ENCODE measurements around the gene TF. TPM values are rescaled to one million over a fixed set of nuclear protein-coding genes. Genes with fewer than 3 reads are reported as not detected.
A peak's percentile ranks its signal among the peaks of the same experiment; 100 is the strongest.

The TF gene
- polyA plus RNA-seq, 3 donors, result 0.73 TPM; not detected in 2

DNA sequence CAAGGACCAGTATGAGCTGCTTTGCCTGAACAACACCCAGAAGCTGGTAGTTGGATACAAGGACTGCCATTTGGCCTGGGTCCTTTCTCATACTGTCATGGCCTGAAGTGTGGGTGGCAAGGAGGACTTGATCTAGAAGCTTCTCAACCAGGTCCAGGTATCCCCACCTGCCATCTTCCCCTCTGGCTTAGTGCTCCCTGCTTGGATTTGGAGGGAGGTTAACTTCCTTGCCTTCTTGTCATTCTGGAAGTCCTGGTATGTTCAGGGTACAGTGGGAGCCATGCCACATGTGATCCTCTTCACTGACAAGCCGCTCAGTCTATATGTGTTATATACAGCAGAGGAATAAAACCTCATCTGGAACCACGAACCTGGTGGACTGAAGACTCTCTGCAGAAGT, 46.7 kb upstream of the TF start:
- H3K4me3 Mint-ChIP-seq, result no peak overlapping the region
- Histone ChIP-seq H3K4me2 (replicated peaks; ENCODE audit: extremely low read depth, low read length, poor library complexity, severe bottlenecking) (no peak overlapping the region), H3K4me1 (ENCODE audit: control insufficient read depth in 1 of 2, insufficient read depth in 2 of 2, low read length in 2 of 2) (no peaks in the 10 kb centered on the region), H3K36me3 (replicated peaks in 1 of 2; ENCODE audit: control insufficient read depth in 1 of 2, insufficient read depth in 2 of 2, low read length in 2 of 2) (no peaks in the 10 kb centered on the region), H2AFZ (ENCODE audit: insufficient read depth, low read depth, low read length, poor library complexity, severe bottlenecking) (no peak overlapping the region), H4K20me1 (ENCODE audit: insufficient read depth, low read length) (no peaks in the 10 kb centered on the region), H3K27ac (ENCODE audit: low read depth in 1 of 2, low read length in 2 of 2) (no peak overlapping the region), H3K4me3 (replicated peaks in 1 of 3; ENCODE audit: low read depth in 2 of 3, low read length in 3 of 3) (no peak overlapping the region), H3K27me3 (ENCODE audit: control insufficient read depth in 2 of 2, insufficient read depth in 2 of 2, low read length in 2 of 2) (no peaks in the 10 kb centered on the region), H3K9ac (ENCODE audit: insufficient read depth, low read length, poor library complexity, severe bottlenecking) (no peak overlapping the region), H3K79me2 (ENCODE audit: insufficient read depth, low read length) (no peaks in the 10 kb centered on the region), H3K9me3 (replicated peaks in 1 of 2; ENCODE audit: control insufficient read depth in 1 of 2, insufficient read depth in 1 of 2, low read length in 2 of 2) (peaks cover 5 to 14% of the 10 kb centered on the region in 2 donors)
- peaks cover 4 to 11% (median 8%) of the 10 kb centered on the region in 7 donors for H3K9me3 Mint-ChIP-seq
- no peaks in the 10 kb centered on the region for H3K36me3 Mint-ChIP-seq
- TF ChIP-seq, protein P1, sequence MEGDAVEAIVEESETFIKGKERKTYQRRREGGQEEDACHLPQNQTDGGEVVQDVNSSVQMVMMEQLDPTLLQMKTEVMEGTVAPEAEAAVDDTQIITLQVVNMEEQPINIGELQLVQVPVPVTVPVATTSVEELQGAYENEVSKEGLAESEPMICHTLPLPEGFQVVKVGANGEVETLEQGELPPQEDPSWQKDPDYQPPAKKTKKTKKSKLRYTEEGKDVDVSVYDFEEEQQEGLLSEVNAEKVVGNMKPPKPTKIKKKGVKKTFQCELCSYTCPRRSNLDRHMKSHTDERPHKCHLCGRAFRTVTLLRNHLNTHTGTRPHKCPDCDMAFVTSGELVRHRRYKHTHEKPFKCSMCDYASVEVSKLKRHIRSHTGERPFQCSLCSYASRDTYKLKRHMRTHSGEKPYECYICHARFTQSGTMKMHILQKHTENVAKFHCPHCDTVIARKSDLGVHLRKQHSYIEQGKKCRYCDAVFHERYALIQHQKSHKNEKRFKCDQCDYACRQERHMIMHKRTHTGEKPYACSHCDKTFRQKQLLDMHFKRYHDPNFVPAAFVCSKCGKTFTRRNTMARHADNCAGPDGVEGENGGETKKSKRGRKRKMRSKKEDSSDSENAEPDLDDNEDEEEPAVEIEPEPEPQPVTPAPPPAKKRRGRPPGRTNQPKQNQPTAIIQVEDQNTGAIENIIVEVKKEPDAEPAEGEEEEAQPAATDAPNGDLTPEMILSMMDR (IDR thresholded peaks at IDR 0.05), result no peak
- intact Hi-C loops (cut with micrococcal nuclease), result no loop called here
- DNase-seq, result no peak
- H3K27ac Mint-ChIP-seq, result no peak overlapping the region
- H3K27me3 Mint-ChIP-seq (ENCODE audit: low read depth in 3 of 3), result peaks cover 0 to 2% (median 1%) of the 10 kb centered on the region in 3 donors
- H3K4me1 Mint-ChIP-seq, result no peaks in the 10 kb centered on the region
- WGBS (ENCODE audit: insufficient coverage), result 100% methylated on average over 2 of the region's 2 CpGs

DNA sequence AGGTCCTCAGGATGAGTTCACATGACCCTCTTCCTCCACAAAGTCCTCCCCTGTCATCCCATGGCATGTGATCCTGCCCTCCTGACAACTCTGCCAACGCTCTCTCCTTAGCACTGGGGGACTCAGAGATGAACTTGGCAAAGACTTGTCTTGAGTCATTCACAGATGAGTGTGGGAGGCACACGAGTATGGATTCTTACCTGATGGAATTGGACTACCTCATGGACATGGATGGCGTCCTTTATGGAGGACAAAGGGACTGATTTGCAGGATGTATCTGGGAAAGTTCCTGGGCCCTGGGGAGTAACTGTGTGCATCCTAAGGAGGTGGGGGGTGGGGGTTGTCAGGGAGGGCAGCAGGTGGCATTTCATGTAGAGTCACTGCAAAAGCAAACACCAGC, 46.3 kb upstream of the TF start:
- Histone ChIP-seq H3K9me3 (replicated peaks in 1 of 2; ENCODE audit: control insufficient read depth in 1 of 2, insufficient read depth in 1 of 2, low read length in 2 of 2) (peaks cover 5 to 14% of the 10 kb centered on the region in 2 donors), H3K9ac (ENCODE audit: insufficient read depth, low read length, poor library complexity, severe bottlenecking) (no peak overlapping the region), H3K27me3 (ENCODE audit: control insufficient read depth in 2 of 2, insufficient read depth in 2 of 2, low read length in 2 of 2) (no peaks in the 10 kb centered on the region), H3K27ac (ENCODE audit: low read depth in 1 of 2, low read length in 2 of 2) (no peak overlapping the region), H3K36me3 (replicated peaks in 1 of 2; ENCODE audit: control insufficient read depth in 1 of 2, insufficient read depth in 2 of 2, low read length in 2 of 2) (no peaks in the 10 kb centered on the region), H3K4me3 (replicated peaks in 1 of 3; ENCODE audit: low read depth in 2 of 3, low read length in 3 of 3) (no peak overlapping the region), H3K4me2 (replicated peaks; ENCODE audit: extremely low read depth, low read length, poor library complexity, severe bottlenecking) (no peak overlapping the region), H4K20me1 (ENCODE audit: insufficient read depth, low read length) (no peaks in the 10 kb centered on the region), H2AFZ (ENCODE audit: insufficient read depth, low read depth, low read length, poor library complexity, severe bottlenecking) (no peak overlapping the region), H3K79me2 (ENCODE audit: insufficient read depth, low read length) (no peaks in the 10 kb centered on the region), H3K4me1 (ENCODE audit: control insufficient read depth in 1 of 2, insufficient read depth in 2 of 2, low read length in 2 of 2) (no peaks in the 10 kb centered on the region)
- Mint-ChIP-seq H3K9me3 (peaks cover 4 to 11% (median 8%) of the 10 kb centered on the region in 7 donors), H3K36me3 (no peaks in the 10 kb centered on the region), H3K4me1 (no peaks in the 10 kb centered on the region), H3K27ac (peak overlapping the region in 1 of 7 donors; percentile 28), H3K27me3 (ENCODE audit: low read depth in 3 of 3) (peaks cover 0 to 3% (median 2%) of the 10 kb centered on the region in 3 donors), H3K4me3 (no peak overlapping the region)
- TF ChIP-seq, protein P1 (IDR thresholded peaks at IDR 0.05), result no peak
- no peak for DNase-seq
- WGBS (ENCODE audit: insufficient coverage), result 78% methylated on average over 2 of the region's 3 CpGs
- intact Hi-C loops (cut with micrococcal nuclease), result no loop called here

Data from CD14-positive monocyte (primary cell).